GM15510 (cell line): Measurements from ENCODE around the gene RBM20.
A peak's percentile ranks its signal among the peaks of the same experiment; 100 is the strongest.

Experiments
- POLR2A ChIP-seq: IDR thresholded peaks from 3 replicates; pipeline ENCODE4 v1.6.1; 2011; ENCODE audit warnings: borderline replicate concordance; ENCODE audit not compliant: insufficient read length; ENCODE audit errors: extremely low read depth

Gene RBM20

DNA sequence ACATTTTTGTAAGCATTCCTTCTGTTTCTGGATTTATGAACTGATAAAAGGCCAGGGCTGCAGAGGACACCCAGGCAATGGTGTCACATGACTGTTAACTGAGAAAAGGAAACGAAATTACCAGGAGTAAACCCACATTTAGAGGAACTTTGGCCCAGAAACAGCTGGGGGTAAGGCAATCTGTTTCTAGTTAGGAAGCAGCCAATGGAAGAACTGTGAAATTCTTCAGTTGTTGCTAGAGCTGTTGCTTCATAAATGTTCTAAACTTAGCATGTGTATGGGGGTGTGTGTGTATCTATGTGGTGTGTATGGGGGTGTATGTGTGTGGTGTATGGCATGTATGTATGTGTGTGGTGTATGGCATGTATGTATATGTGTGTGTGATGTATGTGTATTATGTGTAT lies 215.8 kb downstream of the RBM20 start:
- TF ChIP-seq POLR2A, result no peak

DNA sequence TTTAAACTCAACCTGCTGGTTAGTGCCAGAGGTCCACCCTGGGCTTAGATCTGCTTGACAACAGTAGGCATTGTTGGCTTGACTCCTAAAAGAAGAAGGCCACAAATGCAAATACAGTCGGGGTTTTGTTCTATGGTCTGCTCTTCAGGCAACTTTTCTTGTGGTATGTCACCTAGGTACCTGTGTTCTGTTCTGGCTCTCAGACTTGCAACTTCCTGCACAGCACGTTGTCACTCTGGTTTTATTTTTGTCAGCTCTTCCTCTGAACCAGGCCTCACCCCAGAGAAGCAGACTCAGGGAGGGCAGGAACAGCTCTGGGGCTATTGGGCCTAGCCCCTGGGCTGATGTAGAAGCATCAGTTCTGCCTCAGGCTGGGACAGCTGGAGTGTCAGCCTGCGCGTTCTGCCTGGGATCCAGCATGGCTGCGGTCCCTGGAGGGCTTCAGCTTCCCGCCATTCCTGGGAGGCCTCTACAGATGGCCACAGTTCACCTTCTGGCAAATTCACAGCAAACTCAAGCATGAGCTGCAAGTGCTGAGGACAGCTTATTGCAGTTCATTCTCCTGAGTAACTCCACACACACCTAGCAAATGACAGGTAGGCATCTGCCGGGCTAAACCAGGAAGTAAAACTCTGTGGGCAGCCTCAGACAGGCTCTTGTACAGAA lies 216.6 kb downstream of the RBM20 start:
- TF ChIP-seq POLR2A, result peak; percentile 30

DNA sequence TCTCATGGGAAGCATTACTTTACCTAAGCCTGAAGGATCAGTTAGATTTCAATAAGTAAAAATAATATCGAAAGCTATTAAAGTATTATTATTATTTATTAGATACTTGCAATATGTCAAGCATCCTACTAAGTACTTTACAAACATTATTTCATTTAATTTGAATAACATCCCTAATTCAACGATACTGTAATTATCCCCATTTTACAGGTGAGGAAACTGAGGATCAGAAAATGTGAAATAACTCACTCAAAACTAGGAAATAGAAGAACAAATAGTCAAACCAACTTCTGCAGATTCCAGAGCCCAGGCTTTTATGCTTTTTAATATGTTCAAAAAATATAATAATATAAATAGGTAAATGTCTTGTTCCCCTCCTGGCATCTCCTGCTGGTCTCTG lies 217.3 kb downstream of the RBM20 start:
- TF ChIP-seq POLR2A, result no peak

DNA sequence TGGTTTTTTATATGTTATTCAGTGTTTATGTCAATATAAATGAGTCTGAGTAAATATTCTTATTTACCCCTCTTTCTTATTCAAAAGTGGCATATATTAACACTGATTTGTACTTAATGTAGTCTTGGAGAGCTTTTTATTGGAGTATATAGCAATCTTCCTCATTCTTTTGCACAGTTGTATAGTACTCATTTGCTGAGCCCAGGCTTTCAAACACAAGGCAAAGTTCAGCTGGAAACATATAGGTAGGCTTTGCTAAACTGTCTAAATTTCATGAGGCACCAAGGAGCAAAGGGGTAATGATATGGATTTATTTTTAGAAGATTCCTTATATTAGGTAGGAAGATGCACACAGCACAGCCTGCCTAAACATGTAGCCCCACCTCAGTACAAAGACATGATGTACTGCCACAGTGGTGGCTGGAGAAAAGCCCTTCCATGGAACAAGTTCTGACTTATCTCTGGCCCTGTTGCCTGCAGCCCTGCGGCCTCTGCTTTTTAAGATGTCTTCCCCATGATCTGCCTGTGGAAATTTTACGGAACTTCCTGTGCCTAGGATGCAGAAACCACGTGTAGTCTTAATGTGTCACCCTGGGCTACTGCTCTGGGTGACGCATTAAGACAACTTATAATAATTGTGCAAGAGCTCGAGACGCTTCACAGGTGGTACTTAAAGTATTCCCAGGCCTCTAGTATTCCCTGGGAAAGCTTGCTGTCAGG lies 218.0 kb downstream of the RBM20 start:
- no peak for TF ChIP-seq POLR2A

DNA sequence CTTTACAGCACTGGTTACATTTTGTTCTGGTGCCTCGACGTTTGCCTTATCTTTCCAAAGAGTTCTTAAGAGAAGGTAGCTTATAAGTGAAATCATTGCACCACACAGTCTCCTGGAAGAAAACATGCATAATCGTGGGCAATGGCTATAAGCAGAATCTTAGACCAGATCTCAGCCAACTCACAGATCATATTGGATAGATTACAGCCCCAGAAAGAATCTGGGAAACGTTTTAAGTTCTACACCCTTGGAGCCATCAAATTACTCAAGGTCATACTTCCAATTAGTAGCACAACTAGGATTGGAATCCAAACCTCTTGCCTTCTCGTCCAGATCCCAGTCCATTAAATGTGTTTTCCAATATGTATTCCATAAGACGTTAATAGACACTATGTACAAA lies 218.8 kb downstream of the RBM20 start:
- TF ChIP-seq POLR2A, result no peak

DNA sequence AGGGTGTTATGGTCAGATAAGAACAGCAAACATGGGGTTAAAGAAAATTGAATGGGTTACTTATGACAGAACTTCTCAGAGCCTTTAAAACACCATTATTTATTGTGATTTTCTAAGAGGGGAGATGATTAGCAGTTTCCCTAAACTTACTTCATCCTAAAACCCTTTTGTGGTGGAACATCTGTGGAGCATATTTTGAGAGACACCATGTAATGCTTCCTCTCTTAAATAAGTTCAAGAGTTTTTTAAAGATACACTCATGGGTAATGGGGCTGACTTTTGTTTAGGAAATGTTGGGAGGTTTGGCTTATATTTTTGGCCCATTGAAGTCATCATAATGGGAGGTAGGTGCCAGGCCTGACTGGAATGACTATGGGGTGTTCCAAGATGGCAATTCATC lies 219.2 kb downstream of the RBM20 start:
- TF ChIP-seq POLR2A, result no peak

DNA sequence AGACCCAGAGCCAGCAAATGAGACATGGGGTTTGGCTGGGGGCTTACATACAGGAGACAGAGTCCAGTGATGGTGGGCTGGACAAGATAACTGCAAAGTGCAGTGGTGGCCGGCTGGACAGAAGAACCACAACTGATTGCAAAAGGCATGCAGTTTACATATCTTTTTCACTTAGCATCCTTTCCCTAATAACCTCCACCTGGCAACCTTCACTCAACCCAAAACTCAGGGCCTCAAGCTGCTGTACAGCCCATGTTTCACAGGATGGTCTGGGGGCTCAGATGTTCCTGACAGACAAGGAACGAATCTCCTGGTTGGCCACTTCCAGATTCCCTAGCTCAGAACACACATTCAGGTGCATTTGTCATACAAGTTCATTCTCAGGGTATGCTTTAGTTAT lies 219.8 kb downstream of the RBM20 start:
- no peak for TF ChIP-seq POLR2A

DNA sequence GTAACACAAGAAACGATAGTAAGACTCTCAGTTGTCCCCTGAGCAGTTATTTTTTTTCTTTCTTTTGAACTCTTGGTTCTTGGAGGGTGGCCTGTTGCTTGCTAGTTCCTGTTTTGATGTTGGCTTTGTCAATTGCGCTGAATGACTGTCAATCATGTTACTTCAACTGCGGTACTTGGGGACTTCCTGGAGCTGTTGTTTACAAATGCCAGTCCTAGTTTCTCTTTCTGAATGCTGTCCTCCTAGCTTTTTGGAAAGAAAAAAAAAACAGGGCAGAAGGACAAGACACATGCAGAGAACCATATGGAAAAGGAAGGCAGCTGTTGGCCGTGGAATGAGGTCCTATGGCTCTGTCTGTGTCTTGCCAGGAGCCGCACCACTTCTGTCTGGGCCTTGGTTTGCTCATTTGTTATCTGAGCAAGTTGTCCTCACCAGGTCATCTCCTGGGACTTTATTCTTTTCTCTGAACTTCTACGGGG lies 220.6 kb downstream of the RBM20 start:
- TF ChIP-seq POLR2A, result no peak

DNA sequence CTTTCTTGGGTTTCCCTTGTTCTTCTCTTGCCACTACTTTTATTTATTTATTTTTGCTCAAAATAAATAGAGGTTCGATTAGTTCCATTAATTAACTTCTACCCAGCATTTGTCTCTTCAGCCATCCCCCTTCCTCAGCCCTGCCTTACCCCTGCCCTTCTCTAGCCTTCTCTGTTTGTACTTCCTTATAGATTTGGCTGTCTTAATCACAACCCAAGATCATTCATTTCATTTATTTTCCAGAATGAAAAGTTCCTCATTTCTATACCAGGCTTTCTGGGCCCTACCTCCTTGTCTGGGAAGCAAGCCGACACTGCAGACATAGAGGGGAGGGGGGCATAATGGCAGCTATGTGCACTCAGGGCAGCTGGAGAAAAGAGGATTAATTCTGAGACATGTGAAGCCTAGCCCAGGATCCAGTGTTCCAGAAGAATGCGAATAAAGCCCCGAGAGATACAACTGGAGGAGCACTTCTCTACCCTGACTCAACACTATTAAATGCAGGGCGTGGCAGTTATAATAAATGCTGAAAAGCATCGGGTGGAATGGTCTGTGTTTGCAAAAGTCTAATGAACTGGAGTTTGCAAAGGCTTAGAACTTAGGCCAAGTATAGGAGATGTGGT lies 221.2 kb downstream of the RBM20 start:
- no peak for TF ChIP-seq POLR2A

DNA sequence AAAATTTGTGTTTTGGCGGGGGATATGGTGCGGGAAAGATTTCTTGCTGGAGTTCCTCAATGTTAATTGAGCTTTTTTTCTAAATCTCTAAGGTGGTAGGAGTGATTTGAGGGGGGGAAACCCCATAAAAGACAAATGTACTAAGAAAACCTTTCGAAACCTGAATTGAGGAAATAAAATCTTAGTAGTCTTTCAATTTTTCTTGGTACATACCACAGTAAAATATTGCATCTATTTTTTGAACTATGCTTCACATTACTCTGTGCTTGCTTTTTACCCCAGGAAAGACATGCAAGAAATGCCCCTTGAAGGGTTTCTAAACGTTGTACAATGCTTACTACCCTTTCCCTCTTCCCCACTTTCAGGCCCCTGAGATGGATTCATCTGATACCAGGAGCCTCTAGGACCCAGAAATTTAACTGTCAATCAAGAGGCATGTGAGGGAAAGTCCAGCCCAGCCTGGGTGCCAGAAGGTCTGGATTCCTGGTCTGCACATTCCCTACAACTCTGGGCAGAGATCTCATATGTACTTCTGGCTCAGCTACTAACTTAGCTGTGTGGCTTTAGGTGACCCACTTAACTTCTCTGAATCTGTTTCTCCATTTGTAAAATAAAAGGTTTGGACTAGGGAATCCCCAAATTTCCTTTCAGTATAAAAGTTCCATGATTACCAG lies 221.8 kb downstream of the RBM20 start:
- no peak for TF ChIP-seq POLR2A

DNA sequence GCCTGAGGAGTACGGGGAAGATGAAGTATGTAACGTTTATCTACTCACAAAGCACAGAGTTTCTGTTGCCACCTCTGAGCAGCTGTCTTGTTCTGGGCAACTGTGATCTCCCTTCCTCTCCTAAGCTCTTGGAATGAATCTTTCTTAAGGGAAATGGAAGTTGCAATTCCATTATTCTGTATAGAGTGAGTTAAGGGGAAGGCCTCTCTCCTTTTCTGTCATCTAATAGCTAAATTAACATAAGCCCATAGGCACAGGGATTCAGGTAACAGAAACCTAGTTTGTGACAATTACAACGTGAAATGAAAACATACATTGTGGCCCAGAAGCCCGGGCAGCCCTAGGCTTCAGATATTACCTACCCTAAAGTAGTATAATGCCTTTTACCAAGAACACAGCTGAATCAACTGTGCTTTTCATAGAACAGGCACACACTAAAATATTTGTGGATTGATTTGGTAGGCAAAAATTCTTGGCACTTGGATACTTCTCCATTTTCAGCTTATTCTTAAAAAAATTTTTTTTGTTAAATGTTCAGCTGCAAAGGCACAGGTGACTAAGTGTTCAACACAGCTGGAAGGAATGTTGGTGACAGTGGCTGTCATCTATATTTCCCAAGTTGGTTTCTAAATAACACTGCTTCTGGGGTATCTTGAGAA lies 223.8 kb downstream of the RBM20 start:
- no peak for TF ChIP-seq POLR2A

DNA sequence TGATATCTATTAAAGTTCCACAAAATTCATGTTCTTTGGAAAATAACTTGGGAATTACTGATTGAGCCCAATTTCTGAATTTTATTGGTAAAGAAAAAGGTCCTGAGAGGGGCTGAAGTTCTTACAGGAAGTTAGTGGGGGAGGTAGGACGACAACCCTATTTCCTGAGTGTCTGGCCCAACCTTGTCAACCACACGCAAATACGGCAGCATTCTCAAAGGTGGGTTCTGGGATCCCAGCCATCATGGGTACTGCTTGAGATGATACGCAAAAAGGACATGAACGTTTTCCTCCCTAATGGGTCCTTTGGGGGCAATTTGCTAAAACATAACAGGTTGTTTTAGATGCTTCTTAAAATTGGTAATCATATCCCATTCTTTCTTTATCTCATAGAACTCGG lies 224.8 kb downstream of the RBM20 start:
- TF ChIP-seq POLR2A, result no peak

DNA sequence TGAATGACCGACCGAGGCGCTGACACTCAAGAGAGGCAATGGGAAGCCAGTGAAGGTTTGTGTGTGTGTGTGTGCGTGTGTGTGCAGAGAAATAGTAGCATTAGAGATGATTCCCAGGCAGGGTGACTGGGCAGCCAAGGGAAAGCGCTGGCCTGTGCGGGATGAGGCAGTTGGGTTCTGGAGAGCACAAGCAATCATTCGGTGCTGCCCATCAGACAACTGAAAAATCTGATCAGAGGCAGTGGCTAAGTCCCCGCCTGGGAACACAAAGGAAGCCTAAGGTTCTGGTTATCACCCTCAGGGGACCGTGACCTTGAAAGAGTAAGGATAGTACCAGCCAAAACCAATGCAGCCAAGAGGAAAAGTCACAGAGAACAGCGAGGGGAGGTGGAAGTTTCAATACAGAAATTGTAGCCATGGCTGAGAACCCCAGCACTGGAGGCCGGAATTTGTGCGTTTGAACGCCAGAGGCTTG lies 226.7 kb downstream of the RBM20 start:
- no peak for TF ChIP-seq POLR2A

DNA sequence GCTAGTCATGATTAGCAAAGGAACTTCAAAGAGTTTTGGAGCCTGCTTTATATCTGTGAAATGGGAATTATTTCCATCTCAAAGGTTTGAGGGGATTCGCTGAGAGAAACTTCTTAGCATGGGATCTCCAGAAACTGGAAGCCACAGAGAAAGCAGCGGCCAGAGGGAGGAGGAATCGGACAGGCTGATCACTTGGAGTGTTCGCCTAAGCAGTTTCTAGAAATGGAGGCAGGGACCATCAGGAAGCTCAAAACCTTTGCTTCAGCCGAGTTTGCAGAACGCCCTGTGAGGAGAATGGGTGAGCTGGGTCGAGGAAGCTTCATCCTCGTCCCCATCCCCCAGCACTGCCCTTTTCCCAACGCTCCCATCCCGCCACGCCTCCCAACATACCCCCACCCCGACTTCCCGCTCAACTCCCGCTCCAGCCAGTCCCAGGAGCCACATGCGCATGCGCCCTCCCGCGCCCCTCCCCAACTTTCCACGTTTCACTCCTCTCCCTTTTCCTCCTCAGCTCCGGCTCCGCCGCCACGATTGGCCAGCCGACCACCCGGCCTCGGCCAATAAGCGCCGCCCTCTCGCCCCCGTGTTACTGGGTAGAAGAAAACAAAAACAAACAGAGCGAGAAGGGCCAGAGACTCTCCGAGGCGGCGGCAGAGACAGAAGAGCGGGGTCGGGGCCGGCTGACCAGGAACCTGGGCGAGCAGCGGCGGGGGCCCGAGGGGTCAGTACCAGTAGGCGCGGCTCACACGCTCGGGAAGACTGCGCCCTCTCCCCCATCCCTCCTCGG lies 227.4 kb downstream of the RBM20 start, which contains the start of gene PDCD4:
Gene PDCD4, plus strand, starts transcription at position 631 of the 787 bp plus-strand sequence. CDS start 4,100 bp downstream, outside the sequence.
- peak; percentile 84 for TF ChIP-seq POLR2A
